ENCODE results near the gene ZNF438. TPM values are rescaled to one million over a fixed set of nuclear protein-coding genes. Genes with fewer than 3 reads are reported as not detected.

The ZNF438 gene
- total RNA-seq, 1 experiment from 2014 or later, result 0.83 TPM

- H3K27me3 ChIP-seq (ENCODE audit: insufficient read depth, low read length), result no peaks in the 10 kb centered on the region
- no peak overlapping the region for H3K14ac ChIP-seq (ENCODE audit: insufficient read depth, low read length)
- H3K4me2 ChIP-seq (ENCODE audit: insufficient read depth, insufficient read length, low read length), result no peak overlapping the region
- H3K23me2 ChIP-seq (ENCODE audit: insufficient read length, low read depth, low read length, poor library complexity, severe bottlenecking), result no peaks in the 10 kb centered on the region
- H3K4ac ChIP-seq (ENCODE audit: low read depth, low read length), result no peak overlapping the region
- no peak overlapping the region for H4K5ac ChIP-seq (ENCODE audit: insufficient read length, low read depth, low read length)
- H3K56ac ChIP-seq (ENCODE audit: insufficient read length, low read depth, low read length), result no peak overlapping the region
- H2BK20ac ChIP-seq (ENCODE audit: low read depth, low read length, poor library complexity, severe bottlenecking), result no peak overlapping the region
- TF ChIP-seq CTCF (conservative IDR thresholded peaks at IDR 0.05), result no peak
- H3K27ac ChIP-seq (ENCODE audit: insufficient read length, low read depth, low read length), result no peak overlapping the region
- no peak overlapping the region for H3K9ac ChIP-seq (ENCODE audit: extremely low read depth, insufficient read length, low read length)
- Mint-ChIP-seq H3K36me3 (ENCODE audit: insufficient read depth in 1 of 3, low read depth in 3 of 3) (peaks cover 24 to 38% (median 29%) of the 10 kb centered on the region in 3 experiments), H3K27me3 (ENCODE audit: low read depth) (no peaks in the 10 kb centered on the region; the same call in 1 of the 2 replicates), H3K27ac (no peak overlapping the region), H3K4me3 (no peak overlapping the region), H3K9me3 (peaks cover 31% of the 10 kb centered on the region in 2 experiments), H3K4me1 (no peaks in the 10 kb centered on the region)
- no peaks in the 10 kb centered on the region for H3K79me1 ChIP-seq (ENCODE audit: insufficient read depth, low read depth, low read length, poor library complexity, severe bottlenecking)
- no peaks in the 10 kb centered on the region for H4K20me1 ChIP-seq (ENCODE audit: control insufficient read depth, insufficient read depth, insufficient read length)
- no peak for DNase-seq
- H2AFZ ChIP-seq (ENCODE audit: low read length), result no peak overlapping the region
- H2BK12ac ChIP-seq (ENCODE audit: insufficient read length, low read depth, low read length), result no peak overlapping the region
- H2AK5ac ChIP-seq (ENCODE audit: insufficient read length, low read length), result no peak overlapping the region
- WGBS (ENCODE audit: extremely low coverage, insufficient read length, low lambda C conversion rate), result no CpG with 5 or more reads among the region's 2 CpGs
- H3K9me3 ChIP-seq (ENCODE audit: control insufficient read depth, low read depth, low read length), result peaks cover 7% of the 10 kb centered on the region
- H4K91ac ChIP-seq (ENCODE audit: insufficient read length, low read depth, low read length), result no peak overlapping the region
- no peak overlapping the region for H2BK5ac ChIP-seq (ENCODE audit: insufficient read length, low read length)
- H3K18ac ChIP-seq (ENCODE audit: insufficient read length, low read depth, low read length), result no peak overlapping the region
- H3K79me2 ChIP-seq (ENCODE audit: insufficient read depth, low read length), result no peaks in the 10 kb centered on the region
- H4K8ac ChIP-seq (replicated peaks; ENCODE audit: insufficient read length, low read depth, low read length), result no peak overlapping the region
- no peak overlapping the region for H3K23ac ChIP-seq (ENCODE audit: insufficient read length, low read depth, low read length)
- no peak overlapping the region for H3T11ph ChIP-seq (ENCODE audit: low read length)
- no peak overlapping the region for H2BK120ac ChIP-seq (ENCODE audit: low read depth, low read length, poor library complexity, severe bottlenecking)
- H2BK15ac ChIP-seq (ENCODE audit: low read depth, low read length), result no peak overlapping the region
- no peaks in the 10 kb centered on the region for H3K4me1 ChIP-seq (ENCODE audit: insufficient read depth, low read length)
These were observed 102.9 kb downstream of the ZNF438 start for GRCh38 chr10:30928742-30929141.
